HG02798 (cell line): ENCODE measurements around the gene ACY1.
"Not testable (repeated sequence)": the region's sequence is repeated elsewhere in the genome, so short reads cannot be mapped to it uniquely, and the experiment has no call there.

Experiments
- ATAC-seq: cut with Tn5 transposase; IDR thresholded peaks from one replicate; pipeline ENCODE4 v1.9.1; 2021; ENCODE audit warnings: mild to moderate bottlenecking; ENCODE audit not compliant: unreplicated experiment, poor library complexity

Gene ACY1

GRCh38 chr3:51980253-51980652 is 3.1 kb upstream of the ACY1 start:
- no peak for ATAC-seq

GRCh38 chr3:51982352-51982837 is 940 bp upstream of the ACY1 start:
- peak; percentile 38 for ATAC-seq

- ATAC-seq, result no peak
Observed at GRCh38 chr3:51983578-51984268, 388 bp downstream of the ACY1 start.

GRCh38 chr3:51984269-51984647 is 923 bp downstream of the ACY1 start:
- no peak for ATAC-seq

- no peak for ATAC-seq
Observed at GRCh38 chr3:51985063-51985462, 1.7 kb downstream of the ACY1 start.

GRCh38 chr3:51986010-51986947 is 2.9 kb downstream of the ACY1 start:
- ATAC-seq, result no peak

GRCh38 chr3:51987568-51987967 is 4.2 kb downstream of the ACY1 start:
- no peak for ATAC-seq

- no peak for ATAC-seq
Observed at GRCh38 chr3:51988286-51989146, 5.2 kb downstream of the ACY1 start.

GRCh38 chr3:51990501-51990971 is 7.2 kb downstream of the ACY1 start:
- ATAC-seq, result not testable (repeated sequence)

GRCh38 chr3:51992017-51992682 is 8.8 kb downstream of the ACY1 start:
- ATAC-seq, result no peak

- not testable (repeated sequence) for ATAC-seq
Observed at GRCh38 chr3:51993657-51994056, 10.3 kb downstream of the ACY1 start.

GRCh38 chr3:51994530-51994929 is 11.2 kb downstream of the ACY1 start:
- no peak for ATAC-seq

- peak; percentile 92 for ATAC-seq
Observed at GRCh38 chr3:51995346-51996163, 12.2 kb downstream of the ACY1 start, which contains the start of gene RPL29. RPL29 (minus strand) TSS chr3:51995895; CDS start chr3:51995461, 434 bp downstream.

GRCh38 chr3:51997172-51997571 is 13.8 kb downstream of the ACY1 start:
- no peak for ATAC-seq

GRCh38 chr3:51997935-51998596 is 14.7 kb downstream of the ACY1 start:
- no peak for ATAC-seq

GRCh38 chr3:51998774-51999173 is 15.4 kb downstream of the ACY1 start:
- no peak for ATAC-seq

GRCh38 chr3:51999846-52000245 is 16.5 kb downstream of the ACY1 start:
- ATAC-seq, result no peak

- ATAC-seq, result peak; percentile 89
Observed at GRCh38 chr3:52001443-52001974, 18.2 kb downstream of the ACY1 start.
